ENCODE results near the gene DDIT3.

DDIT3 gene

DNA sequence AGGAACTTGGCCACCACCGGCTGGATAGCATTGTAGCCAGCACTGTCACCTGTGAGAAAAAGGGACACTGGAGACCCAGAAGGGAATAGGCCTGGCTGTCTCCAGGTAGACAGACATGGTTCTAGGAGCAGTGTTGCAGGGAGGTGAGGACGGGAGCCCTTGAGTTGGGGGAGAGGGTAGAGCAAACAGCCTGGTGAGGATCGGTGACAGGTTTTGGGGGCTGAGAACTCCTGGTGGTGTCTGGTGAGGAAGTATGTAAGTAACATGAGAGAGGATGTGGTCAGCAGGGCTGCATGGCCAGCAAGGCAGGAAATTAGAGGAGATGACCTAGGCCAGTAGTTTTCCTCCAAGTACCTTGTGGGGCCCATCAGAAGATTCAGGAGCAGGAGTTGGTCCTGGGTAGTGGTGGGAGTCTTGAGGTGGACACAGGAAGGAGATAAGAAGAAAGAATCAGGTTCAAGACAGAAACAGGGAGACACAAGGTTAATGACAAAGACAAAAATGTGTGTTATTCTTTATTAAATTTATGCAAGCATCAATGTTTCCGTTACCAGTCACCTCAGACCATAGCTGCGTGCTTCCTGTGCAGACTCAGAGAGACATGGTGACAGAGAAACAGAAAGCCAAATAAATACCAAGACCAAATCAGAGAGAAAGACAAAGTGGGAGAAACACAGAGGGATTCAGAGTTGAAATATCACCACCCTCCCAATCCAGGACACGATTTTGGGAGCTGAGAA is 40.8 kb downstream of the DDIT3 start, which contains the start of gene ARHGAP9:
ARHGAP9 (minus strand) TSS at position 491 of the 740 bp plus-strand sequence; CDS start at position 31, 460 bp downstream.
- DNase-seq = no peak

DNA sequence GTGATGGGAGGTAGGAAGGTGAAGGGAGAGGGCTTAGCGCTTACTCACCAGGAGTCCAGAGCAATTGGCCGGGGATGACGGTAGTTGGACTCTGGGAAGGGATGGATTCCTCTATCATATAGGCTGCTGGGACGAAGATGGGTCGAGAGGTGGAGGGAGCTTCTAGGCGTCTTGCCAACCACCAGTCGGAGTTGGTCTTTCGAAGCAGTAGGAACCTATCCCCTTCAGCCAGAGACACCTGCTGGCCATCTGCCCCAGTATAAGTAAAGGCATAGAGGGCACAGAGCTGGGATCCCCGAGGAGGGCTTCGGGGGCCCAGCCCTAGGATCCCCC is 41.3 kb downstream of the DDIT3 start:
- DNase-seq = no peak

DNA sequence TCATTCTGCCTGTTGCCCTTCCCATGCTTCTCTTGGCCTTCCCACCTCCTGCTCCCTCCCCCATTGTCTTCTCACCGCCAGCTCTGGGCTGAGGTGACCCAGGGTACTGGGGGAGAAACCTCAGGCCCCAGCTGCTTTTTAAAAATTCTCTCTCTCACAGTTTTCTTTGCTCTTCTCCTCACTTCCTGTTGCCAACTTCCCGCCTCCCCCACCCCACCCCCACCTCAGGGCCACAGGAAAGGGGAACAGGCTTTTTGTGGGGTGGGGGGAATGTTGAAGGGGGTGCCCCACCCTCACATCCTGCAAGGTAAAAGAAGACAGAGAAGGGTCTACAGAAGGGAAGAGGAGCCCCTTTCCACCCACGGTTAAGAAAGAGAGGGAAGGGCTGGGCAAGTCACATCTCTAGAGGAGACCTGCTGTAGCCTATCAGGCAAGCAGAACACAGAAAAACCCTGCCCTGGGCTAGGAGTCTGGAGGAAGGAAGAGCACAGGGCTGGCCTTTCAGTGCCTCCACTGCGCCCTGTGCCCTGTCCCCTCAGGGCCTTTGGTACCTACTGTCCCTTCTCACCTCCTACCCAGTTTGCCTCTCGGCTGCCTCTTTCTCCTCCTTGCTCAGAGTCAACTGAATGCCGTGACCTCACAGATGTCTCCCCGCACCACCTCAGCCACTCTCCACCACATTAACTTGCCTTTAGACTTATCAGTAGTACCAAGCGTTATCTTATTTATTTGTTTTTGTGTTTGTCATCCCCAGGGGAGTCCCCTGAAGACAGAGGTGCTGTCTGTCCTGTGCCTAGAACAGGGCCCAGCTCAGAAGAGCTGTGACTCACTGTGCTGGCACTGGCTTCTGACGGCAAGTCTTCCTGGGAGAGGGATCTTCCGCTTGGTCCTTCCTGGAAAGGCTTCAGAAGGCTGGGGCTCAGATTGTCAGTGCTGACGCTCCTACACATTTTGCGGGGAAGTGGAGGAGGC is 42.3 kb downstream of the DDIT3 start:
- DNase-seq = no peak

DNA sequence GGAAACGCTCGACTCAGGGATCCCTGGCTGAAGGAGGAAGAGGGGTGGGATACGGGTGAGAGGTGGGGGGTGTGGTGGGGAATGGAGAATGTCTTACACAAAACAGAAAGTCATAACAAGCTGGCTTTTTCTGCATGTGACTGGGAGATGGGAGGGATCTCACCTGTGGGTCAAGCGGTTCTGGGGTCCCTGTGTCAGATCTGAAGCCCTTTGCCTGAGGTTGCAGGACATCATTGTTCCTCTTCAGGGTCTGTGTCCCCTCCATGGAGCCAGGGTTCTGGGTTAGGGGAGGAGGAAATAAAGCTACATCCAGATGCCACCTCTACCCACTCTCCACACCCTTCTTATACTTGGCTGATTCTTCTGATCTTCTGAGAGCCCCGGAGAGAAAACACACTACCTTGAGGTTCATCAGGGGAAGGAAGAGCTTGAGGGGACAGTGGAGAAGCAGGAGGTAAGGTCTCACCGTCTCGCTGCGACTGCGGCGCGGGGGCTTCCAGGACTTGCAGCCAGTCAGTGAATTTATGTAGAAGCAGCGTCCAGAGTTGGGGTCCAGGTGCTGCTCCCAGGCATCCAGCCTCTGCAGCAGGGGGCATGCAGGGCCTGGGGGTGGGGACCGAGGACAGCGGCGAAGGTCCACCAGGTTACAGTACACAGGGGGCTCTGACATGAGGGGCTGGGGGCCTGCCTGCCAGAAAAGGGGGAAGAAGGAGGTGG is 43.2 kb downstream of the DDIT3 start:
- no peak for DNase-seq

DNA sequence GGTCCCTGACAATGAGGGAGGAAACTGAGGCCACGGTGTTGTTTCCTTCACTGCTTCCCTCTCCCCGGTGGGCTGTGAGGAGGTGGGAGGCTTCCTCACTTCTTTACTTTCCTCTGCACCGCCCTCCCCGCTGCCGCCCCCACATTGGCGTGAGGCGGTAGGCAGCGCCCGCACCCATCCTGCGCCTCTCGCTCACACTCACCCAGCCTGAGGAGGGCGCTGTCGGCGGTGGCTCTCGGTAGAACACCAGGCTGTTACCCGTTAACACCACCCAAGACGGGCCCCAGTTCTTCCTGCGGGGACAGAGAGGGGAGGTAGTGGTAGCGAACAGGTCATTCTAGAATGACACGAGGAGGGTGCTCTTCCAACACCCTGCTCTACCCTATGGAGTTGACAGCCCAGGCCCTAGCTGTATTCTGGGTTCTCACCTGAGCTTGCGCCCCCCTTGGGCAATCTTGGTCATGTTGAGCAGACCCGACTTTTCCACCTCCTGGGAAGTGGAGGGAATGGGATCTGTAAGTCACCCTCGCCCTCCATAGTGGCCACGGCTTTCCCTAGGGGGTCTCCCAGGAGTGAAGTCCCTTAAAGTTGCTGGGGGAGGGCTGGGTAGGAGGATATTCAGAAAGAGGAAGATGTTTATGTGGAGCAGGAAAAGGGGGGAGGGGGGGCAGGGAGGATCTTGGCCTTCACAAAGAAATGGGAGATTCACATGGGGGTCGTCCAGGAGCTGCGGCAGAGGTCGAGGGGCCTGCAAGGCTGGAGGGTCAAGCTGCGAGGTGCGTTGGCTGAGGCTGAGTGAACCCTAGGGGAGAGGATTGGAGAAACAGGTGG is 43.9 kb downstream of the DDIT3 start:
- no peak for DNase-seq

DNA sequence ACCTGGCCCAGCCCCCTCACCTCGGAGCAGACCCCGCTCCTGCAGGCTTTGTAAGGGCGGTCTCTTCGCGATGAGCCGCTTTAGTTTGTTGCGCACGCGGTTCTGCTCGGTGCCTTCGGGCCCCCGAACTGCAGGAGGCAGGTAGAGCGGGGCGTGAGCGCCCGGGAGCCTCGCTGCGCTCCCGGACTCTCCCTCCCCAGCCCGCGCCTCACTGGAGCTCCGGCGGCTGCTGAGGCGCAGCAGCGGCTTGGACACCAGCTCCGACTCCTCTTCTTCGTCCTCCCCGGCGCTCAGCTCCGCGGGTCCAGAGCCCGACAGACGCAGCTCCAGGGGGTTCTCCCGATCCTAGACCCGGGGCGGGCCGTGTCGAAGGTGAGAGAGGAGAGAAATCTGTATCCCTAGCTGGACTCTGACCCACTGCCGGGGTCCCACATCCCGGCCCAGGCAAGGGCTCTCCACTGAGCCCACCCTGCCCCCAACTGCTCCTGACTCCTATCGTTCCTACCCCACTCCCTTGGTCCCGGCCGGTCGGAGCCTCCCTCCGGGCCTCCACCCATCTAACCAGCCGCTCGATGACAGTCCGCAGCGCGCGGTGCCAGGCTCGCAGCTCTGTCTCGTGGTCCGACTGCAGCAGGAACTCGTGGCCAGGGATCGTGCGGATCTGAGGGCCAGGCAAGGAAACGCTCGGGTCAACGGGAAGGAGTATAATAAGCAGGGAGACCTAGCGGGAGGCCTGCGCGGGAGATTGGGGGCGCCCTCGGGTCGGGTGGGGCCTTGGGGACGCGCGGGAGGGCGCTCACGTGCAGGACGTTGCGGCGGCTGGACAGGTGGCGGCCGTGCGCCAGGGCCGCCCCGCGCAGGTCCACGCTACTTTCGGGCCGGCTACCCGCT is 44.8 kb downstream of the DDIT3 start:
- DNase-seq = no peak

DNA sequence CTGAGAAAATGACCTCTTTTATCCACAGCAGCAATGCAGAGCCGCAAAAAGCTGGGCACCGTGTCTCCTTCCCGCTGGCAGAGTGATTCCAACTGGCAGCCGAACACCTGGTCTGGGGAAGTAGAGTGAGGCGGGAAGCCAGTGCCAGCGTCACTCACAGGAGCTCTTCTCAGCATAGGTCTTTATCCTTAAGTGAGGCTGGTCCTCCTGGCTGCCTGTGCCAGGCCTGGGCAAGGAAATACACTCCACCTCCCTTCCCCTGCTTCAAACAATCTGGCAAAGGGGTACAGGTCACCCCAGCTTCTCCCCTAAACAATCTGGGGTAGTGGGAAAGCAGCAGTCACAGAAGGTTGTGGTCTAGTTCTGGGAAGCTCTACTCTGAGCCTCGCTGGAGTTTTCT is 45.5 kb downstream of the DDIT3 start:
- no peak for DNase-seq

DNA sequence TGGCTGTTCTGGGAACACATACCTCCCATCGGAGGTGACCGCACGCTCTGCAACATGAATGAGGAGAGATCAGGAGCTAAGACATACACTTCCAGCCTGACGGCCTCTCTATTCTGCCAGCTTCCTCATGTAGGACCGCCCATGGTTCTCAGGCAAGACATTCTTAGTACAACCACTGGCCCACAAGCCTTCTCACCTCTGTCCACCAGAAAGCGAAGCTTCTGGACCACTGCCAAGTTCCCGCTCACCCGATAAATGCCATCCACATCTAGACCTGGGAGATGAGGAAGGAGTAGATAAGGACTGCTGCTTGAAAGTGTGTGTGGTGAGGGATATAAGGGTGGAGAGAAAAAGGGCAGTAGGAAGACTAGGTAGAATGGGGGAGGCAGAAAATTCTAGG is 45.9 kb downstream of the DDIT3 start:
- DNase-seq = no peak

DNA sequence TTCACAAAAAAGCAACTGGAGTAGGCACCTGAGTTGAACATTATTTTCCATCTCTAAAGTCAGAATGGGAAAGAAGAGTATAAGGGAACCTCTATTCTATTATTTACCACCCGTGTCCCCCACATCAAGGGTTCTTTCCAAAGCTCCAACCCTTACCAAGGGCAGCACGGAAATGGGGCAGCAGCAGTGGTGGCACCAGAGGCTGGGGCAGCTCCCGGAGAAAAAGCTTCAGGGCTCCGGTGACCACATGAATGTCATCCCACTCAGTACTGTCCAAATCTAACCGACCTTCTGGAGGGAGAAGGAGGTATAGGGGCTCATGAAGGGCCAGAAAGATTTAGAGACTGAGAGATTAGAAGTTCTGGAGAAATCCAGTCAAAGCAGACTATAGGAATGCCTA is 46.4 kb downstream of the DDIT3 start:
- no peak for DNase-seq

DNA sequence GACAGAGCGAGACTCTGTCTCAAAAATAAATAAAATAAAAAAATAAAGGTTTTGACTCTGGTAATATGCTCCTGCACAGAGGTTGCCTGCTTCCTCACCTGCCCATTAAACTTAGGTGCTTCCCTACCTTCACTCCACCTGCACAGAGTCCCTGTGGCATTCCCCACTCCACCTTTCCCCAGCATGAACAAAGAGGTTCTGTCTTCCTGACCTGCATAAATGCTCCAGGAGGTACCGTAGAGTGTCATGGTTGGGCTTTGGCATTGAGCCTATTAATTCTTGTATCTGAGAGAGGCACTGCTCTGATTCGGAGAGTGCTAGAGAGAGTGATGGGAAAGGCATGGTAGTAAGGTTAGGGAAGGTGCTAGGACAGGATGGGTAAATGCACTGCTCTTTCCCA is 46.9 kb downstream of the DDIT3 start:
- DNase-seq = no peak

DNA sequence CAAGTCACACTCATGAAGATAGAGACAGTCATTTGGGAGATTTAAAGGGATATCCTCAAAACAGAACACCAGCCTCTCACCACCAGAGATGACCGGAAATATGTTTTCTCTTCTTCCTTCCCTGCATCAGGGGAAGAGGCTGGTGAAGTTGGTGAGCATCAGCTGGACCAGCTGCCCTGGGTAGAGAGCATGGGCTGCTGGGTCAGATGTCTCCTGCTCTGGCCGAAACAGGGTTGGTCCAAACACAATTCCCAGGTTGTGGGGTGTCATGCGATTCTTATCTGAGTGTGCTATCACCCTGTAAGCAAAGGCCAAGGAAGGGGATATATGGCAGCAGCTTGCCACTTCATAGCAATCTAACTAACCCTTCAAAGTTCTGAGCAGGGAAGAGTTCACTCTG is 47.9 kb downstream of the DDIT3 start:
- DNase-seq = no peak

DNA sequence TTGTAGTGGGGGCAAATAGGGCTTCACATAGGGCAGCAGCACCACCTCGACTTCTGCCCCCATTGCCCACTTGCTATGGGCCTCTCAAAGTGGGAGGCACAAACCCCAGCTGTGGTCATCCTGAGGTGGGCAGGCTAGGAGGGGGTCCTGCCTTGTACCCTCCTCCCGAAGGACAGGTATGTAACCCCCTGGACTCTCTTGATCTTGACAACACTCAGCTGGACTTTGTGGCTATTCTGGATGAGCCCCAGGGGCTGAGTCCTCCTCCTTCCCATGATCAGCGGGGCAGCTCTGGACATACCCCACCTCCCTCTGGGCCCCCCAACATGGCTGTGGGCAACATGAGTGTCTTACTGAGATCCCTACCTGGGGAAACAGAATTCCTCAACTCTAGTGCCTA is 48.7 kb downstream of the DDIT3 start:
- DNase-seq = no peak

DNA sequence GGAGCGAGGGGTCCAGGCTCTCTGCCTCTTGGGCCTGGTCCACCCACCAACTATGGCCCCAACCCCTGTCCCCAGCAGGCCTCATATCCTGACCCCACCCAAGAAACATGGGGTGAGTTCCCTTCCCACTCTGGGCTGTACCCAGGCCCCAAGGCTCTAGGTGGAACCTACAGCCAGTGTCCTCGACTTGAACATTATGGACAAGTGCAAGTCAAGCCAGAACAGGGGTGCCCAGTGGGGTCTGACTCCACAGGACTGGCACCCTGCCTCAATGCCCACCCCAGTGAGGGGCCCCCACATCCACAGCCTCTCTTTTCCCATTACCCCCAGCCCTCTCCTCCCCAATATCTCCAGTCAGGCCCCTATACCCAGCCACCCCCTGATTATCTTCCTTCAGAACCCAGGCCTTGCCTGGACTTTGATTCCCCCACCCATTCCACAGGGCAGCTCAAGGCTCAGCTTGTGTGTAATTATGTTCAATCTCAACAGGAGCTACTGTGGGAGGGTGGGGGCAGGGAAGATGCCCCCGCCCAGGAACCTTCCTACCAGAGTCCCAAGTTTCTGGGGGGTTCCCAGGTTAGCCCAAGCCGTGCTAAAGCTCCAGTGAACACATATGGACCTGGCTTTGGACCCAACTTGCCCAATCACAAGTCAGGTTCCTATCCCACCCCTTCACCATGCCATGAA is 49.2 kb downstream of the DDIT3 start:
- no peak for DNase-seq

DNA sequence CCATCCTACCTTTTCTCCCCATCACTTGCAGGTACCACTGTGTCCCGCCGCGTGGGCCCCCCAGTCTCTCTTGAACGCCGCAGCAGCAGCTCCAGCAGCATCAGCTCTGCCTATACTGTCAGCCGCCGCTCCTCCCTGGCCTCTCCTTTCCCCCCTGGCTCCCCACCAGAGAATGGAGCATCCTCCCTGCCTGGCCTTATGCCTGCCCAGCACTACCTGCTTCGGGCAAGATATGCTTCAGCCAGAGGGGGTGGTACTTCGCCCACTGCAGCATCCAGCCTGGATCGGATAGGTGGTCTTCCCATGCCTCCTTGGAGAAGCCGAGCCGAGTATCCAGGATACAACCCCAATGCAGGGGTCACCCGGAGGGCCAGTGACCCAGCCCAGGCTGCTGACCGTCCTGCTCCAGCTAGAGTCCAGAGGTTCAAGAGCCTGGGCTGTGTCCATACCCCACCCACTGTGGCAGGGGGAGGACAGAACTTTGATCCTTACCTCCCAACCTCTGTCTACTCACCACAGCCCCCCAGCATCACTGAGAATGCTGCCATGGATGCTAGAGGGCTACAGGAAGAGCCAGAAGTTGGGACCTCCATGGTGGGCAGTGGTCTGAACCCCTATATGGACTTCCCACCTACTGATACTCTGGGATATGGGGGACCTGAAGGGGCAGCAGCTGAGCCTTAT is 49.9 kb downstream of the DDIT3 start:
- DNase-seq = no peak

DNA sequence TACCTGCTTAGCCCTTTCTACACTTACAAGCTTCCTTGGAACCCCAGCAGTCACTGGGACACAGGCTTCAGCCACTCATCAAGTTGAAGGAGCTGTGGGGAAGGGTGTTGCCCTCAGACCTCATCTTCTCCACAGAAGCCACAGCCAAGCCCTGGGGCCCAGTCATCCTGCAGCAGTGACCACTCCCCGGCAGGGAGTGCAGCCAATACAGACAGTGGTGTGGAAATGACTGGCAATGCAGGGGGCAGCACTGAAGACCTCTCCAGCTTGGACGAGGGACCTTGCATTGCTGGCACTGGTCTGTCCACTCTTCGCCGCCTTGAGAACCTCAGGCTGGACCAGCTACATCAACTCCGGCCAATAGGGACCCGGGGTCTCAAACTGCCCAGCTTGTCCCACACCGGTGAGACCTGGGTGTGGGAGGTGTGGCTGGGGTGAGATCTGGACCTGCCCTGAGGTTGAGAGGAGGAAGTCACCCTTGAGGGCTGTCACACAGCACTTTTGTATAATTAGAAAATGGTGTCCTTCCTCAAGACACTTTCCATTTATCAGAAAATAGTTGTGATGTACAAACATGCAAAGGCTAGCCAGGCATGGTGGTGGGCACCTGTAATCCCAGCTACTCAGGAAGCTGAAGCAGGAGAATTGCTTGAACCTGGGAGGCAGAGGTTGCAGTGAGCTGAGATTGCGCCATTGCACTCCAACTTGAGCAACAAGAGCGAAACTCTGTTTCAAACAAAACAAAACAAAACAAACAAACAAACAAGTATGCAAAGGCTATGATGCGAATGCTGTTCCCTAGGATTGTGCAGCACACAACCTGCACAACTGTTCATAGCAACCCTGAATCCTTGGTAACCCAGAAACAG is 50.8 kb downstream of the DDIT3 start:
- no peak for DNase-seq

DNA sequence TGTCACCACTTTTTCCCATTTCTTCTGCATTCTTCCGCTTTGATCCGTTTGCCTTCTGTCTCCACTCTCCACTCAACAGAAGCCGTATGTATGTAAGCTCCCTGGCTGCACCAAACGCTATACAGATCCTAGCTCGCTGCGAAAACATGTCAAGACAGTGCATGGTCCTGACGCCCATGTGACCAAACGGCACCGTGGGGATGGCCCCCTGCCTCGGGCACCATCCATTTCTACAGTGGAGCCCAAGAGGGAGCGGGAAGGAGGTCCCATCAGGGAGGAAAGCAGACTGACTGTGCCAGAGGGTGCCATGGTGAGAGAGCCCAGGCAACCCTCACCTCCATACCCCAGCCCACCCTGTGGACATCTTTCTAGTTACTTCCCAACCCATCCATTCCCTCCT is 52.4 kb downstream of the DDIT3 start:
- DNase-seq = no peak

DNA sequence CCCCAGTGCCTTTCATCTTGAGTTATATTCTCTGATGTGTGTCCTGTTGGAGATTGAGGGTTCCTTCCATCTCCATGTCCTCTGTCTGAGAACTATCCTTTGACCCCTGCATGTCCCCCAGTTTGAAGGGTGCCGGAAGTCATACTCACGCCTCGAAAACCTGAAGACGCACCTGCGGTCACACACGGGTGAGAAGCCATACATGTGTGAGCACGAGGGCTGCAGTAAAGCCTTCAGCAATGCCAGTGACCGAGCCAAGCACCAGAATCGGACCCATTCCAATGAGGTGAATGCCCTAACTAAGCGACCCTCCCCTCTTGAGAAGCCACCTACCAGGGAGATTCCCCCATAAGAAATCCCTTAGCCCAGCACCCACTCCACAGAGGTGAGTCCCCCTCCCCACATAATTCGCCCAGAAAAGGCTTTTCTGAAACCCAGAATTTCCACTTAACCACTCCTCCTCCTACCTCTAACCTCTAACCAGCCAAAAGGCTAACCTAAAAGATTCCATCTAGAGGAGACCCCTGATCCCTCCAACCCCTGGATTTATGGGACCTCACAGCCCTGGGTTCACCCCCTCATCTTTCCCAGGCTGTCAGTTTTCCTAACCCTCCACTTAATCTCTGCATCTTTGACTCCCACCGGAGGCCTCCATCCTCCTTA is 53.0 kb downstream of the DDIT3 start:
- DNase-seq = no peak
